BE2C (cell line): Measurements from ENCODE around the gene CAPRIN2.

Source experiments
- DNase-seq: peaks from one replicate; pipeline ENCODE4 v3.0.0-alpha.2; 2020
- H3K27me3 ChIP-seq: fragments of 250-450 bp; sonication (Bioruptor Pico); 2 replicates; pipeline ENCODE4 v1.5.1; 2020; ENCODE audit warnings: mild to moderate bottlenecking
- H3K36me3 ChIP-seq: fragments of 250-450 bp; sonication (Bioruptor Pico); 2 replicates; pipeline ENCODE4 v1.5.1; 2020; ENCODE audit warnings: mild to moderate bottlenecking
- H3K4me1 ChIP-seq: fragments of 250-450 bp; sonication (Bioruptor Pico); 2 replicates; pipeline ENCODE4 v1.5.1; 2020
- H3K4me3 ChIP-seq: 2 replicates; pipeline ENCODE4 v1.5.1; 2011; ENCODE audit warnings: low read depth, low read length
- H3K9me3 ChIP-seq: fragments of 250-450 bp; sonication (Bioruptor Pico); 2 replicates; pipeline ENCODE4 v1.5.1; 2020
- TF ChIP-seq, protein P1 (sequence below): IDR thresholded peaks from 2 replicates; pipeline ENCODE4 v1.5.1; 2012; ENCODE audit warnings: mild to moderate bottlenecking, low read depth, low read length

CAPRIN2 gene

DNA sequence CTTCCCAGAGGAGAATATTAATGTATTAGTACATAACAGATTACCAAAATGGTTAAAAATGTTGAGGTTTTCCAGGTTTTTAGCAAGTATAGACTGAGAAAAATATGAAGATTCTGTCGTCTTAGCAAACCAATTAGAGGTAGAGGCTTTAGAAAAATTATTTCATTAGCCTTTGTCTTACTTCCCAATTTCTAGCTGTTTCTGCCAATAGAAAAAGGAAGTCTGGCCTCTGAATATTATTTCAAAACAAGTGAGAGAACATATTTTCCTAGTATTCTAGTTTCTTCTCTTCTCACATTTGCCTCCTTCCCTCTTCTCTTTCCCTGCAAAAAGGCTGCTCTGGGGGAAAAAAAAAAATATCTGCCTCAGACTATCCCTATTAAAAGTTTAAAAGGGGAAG is 75.5 kb downstream of the CAPRIN2 start:
- Histone ChIP-seq H3K27me3 (no peaks in the 10 kb centered on the region), H3K4me1 (no peaks in the 10 kb centered on the region), H3K9me3 (no peaks in the 10 kb centered on the region), H3K4me3 (no peak overlapping the region), H3K36me3 (peaks cover 26% of the 10 kb centered on the region)
- TF ChIP-seq, protein P1, sequence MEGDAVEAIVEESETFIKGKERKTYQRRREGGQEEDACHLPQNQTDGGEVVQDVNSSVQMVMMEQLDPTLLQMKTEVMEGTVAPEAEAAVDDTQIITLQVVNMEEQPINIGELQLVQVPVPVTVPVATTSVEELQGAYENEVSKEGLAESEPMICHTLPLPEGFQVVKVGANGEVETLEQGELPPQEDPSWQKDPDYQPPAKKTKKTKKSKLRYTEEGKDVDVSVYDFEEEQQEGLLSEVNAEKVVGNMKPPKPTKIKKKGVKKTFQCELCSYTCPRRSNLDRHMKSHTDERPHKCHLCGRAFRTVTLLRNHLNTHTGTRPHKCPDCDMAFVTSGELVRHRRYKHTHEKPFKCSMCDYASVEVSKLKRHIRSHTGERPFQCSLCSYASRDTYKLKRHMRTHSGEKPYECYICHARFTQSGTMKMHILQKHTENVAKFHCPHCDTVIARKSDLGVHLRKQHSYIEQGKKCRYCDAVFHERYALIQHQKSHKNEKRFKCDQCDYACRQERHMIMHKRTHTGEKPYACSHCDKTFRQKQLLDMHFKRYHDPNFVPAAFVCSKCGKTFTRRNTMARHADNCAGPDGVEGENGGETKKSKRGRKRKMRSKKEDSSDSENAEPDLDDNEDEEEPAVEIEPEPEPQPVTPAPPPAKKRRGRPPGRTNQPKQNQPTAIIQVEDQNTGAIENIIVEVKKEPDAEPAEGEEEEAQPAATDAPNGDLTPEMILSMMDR = no peak
- DNase-seq = no peak

DNA sequence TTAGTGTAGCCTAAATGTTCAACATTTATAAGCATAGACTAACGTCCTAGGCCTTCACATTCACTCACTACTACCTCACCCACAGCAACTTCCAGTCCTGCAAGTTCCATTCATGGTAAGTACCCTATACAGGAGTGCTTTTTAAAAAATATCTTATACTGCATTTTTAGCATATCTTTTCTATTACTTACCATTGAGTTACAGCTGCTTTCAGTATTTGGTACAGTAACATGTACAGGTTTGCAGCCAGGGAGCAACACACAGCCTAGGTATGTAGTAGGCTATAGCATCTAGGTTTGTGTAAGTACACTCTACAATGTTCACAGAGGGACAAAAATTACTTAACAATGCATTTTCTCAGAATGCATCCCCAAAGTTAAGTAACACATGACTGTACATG is 76.5 kb downstream of the CAPRIN2 start:
- DNase-seq = no peak

DNA sequence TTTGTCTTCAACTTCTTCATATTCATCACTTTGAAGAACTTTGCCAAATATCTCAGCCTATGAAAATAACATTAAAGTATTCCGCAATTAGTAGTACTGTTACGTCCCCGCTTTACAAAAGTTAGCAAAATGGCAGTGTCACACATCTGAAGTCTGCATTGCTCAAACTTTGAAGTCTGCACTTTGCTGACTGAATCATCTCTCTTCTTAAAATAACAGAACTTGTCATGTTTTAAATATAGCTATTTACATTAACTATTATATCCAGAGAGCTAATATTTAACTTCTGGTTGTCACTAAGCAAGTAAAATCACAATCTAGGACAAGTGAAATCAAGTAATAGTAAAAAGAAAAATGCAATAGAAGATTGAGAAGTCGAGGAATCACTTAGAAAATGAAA is 93.5 kb downstream of the CAPRIN2 start:
- no peaks in the 10 kb centered on the region for H3K9me3 ChIP-seq
- DNase-seq = no peak
- TF ChIP-seq, protein P1 = no peak
- no peaks in the 10 kb centered on the region for H3K27me3 ChIP-seq
- H3K36me3 ChIP-seq = peaks cover 18% of the 10 kb centered on the region
- no peak overlapping the region for H3K4me3 ChIP-seq
- H3K4me1 ChIP-seq = no peaks in the 10 kb centered on the region

More for the DNA sequence above, 76.5 kb downstream of the CAPRIN2 start:
- no peaks in the 10 kb centered on the region for H3K4me1 ChIP-seq
- no peaks in the 10 kb centered on the region for H3K9me3 ChIP-seq
- TF ChIP-seq, protein P1 = no peak
- H3K4me3 ChIP-seq = no peak overlapping the region
- H3K27me3 ChIP-seq = no peaks in the 10 kb centered on the region
- H3K36me3 ChIP-seq = peaks cover 26% of the 10 kb centered on the region
